C4-2B (cell line): ENCODE results near the gene MTF2.

ENCODE experiments used
- ZFX ChIP-seq: fragments of 450-650 bp; IDR thresholded peaks from 2 replicates; pipeline ENCODE4 v1.6.1; 2017
- TF ChIP-seq, protein P1 (sequence below): fragments of 450-650 bp; conservative IDR thresholded peaks from 2 replicates; pipeline ENCODE4 v1.5.1; 2017; ENCODE audit warnings: mild to moderate bottlenecking

DNA sequence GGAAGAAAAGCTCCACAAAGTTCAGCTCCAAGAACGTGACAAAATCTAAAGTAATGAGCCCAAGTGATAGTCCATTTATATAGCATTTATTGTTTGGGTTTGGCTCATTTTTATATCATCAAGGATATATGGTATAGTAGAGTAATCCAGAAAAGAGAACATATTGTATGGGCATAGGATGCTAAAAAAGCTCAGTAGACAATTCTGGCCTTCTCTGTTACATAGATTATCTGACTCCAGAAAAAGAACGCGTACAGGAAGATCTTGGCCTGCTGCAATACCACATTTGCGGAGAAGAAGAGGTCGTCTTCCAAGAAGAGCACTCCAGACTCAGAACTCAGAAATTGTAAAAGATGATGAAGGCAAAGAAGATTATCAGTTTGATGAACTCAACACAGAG is 57.4 kb downstream of the MTF2 start:
- TF ChIP-seq, protein P1, sequence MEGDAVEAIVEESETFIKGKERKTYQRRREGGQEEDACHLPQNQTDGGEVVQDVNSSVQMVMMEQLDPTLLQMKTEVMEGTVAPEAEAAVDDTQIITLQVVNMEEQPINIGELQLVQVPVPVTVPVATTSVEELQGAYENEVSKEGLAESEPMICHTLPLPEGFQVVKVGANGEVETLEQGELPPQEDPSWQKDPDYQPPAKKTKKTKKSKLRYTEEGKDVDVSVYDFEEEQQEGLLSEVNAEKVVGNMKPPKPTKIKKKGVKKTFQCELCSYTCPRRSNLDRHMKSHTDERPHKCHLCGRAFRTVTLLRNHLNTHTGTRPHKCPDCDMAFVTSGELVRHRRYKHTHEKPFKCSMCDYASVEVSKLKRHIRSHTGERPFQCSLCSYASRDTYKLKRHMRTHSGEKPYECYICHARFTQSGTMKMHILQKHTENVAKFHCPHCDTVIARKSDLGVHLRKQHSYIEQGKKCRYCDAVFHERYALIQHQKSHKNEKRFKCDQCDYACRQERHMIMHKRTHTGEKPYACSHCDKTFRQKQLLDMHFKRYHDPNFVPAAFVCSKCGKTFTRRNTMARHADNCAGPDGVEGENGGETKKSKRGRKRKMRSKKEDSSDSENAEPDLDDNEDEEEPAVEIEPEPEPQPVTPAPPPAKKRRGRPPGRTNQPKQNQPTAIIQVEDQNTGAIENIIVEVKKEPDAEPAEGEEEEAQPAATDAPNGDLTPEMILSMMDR: no peak
- no peak for TF ChIP-seq ZFX
